GM12891 (cell line): ENCODE results near the gene CDC45. TPM values are rescaled to one million over a fixed set of nuclear protein-coding genes. Genes with fewer than 3 reads are reported as not detected.
"Not testable (repeated sequence)": the region's sequence is repeated elsewhere in the genome, so short reads cannot be mapped to it uniquely, and the experiment has no call there.

Experiments used
- DNase-seq: peaks from one replicate; pipeline ENCODE4 v3.0.0; 2011; ENCODE audit warnings: low spot score; ENCODE audit not compliant: insufficient read length
- FAIRE-seq: peaks from 2 replicates; lab custom pipeline; 2011; peaks lifted over from hg19 to GRCh38; lab: Jason Lieb, UNC
- PAX5 ChIP-seq: IDR thresholded peaks from 2 replicates; pipeline ENCODE4 v1.6.1; 2011; ENCODE audit warnings: low read length, moderate library complexity, mild to moderate bottlenecking; ENCODE audit not compliant: insufficient read depth, severe bottlenecking
- POLR2A ChIP-seq: IDR thresholded peaks from 2 replicates; pipeline ENCODE4 v1.6.1; 2011; ENCODE audit warnings: low read depth, low read length, control low read depth
- POLR2AphosphoS5 ChIP-seq: IDR thresholded peaks from 2 replicates; pipeline ENCODE4 v1.6.1; 2011; ENCODE audit warnings: low read depth, low read length, control low read depth
- POU2F2 ChIP-seq: IDR thresholded peaks from 2 replicates; pipeline ENCODE4 v1.6.1; 2011; ENCODE audit warnings: low read depth, mild to moderate bottlenecking, control low read depth, low read length, moderate library complexity
- SPI1 ChIP-seq: IDR thresholded peaks from 2 replicates; pipeline ENCODE4 v1.6.1; 2011; ENCODE audit warnings: low read depth, low read length, control low read depth
- TAF1 ChIP-seq: IDR thresholded peaks from 2 replicates; pipeline ENCODE4 v1.6.1; 2011; ENCODE audit warnings: low read depth, low read length, control low read depth
- polyA plus RNA-seq: library from polyadenylated mRNA; unstranded; fragments of >200 nt; gene quantifications from one replicate; pipeline ENCODE4 v1.2.1, GENCODE V29; 2012; ENCODE audit warnings: low read depth, missing spikeins, inconsistent platforms; ENCODE audit not compliant: missing spikeins

The CDC45 gene
- 32.7 TPM for polyA plus RNA-seq

DNA sequence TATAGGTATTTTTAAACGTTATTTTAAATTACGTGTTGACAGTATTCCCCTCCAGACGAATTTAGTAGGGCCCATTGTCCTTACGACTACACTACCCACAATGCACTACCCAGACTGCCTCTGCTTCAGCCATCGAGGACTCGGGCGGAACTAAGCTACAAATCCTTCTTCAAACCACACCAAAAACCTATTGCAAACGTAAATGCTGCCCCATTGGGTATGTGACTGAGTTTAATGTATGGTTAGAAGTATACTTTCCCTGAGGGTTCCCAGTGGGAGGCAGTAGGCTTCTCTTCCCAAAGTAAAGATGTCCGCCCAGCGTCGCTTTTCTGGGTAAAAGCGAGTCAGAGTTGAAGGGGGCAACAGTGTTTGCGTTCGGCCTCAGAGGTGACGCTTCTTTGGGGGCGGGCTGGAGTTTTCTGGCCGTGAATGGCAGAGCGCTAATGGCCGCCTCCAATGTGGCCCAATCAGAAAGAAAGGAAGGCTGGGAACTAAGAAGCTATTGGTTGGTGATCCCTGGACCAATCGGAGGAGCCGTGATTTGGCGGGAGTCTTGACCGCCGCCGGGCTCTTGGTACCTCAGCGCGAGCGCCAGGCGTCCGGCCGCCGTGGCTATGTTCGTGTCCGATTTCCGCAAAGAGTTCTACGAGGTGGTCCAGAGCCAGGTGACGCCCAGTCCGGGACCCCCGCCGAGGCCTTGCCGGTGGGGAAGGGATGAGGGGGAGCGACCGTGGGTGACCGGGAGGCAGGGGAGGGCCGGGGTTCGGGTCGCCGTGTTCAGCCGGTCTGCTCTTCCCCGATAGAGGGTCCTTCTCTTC lies at the start of gene CDC45:
Gene CDC45, plus strand, starts transcription at position 566 of the 818 bp plus-strand sequence. Its CDS starts 49 bp downstream, at position 615.
- DNase-seq (peak; percentile 95), FAIRE-seq (peak; percentile 89)
- no peak for TF ChIP-seq POLR2AphosphoS5
- no peak; the same call in 1 of the 2 replicates for TF ChIP-seq TAF1
- no peak for TF ChIP-seq POLR2A
- no peak for TF ChIP-seq SPI1
- TF ChIP-seq PAX5, result no peak
- no peak for TF ChIP-seq POU2F2

- TF ChIP-seq POLR2AphosphoS5 (0 out of 2 replicates have a peak, but pooled peaks have one; percentile 29), PAX5 (no peak), SPI1 (peak; percentile 21; the same call in 1 of the 2 replicates), TAF1 (no peak; the same call in none of the 2 replicates), POU2F2 (no peak), POLR2A (no peak)
- DNase-seq, result no peak
- peak; percentile 66 for FAIRE-seq
Observed at GRCh38 chr22:19429950-19430889, 49.5 kb upstream of the CDC45 start.

- no peak for FAIRE-seq
- no peak for DNase-seq
- no peak for TF ChIP-seq POU2F2
- TF ChIP-seq POLR2AphosphoS5, result no peak
- no peak for TF ChIP-seq SPI1
- no peak for TF ChIP-seq TAF1
- no peak for TF ChIP-seq PAX5
- no peak for TF ChIP-seq POLR2A
Observed at GRCh38 chr22:19430890-19431541, 48.7 kb upstream of the CDC45 start.

DNA sequence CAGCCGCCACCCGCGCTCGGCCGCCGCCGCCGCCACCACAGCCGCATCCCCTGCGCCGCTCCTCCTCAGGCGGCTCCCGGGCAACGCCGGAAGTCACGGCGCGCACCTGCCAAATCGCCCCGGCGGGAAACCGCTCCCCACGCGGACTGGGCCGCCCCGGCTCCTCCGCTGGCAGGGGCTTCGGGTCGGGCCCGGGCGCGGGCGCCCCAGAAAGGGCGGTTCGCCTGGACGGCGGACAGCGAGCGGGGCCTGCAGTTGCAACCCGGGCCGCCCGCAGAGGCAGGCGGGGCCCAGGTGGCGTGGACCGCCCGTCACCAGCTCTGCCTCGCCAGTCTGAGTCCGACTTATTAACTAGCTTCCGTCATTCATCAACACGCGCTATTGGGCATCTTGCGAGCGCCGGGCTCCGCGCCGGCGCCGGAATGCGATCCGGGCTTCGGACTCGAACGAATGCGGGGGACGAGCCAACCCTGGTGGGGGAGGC lies 48.0 kb upstream of the CDC45 start, which contains the start of gene HIRA:
Gene HIRA, minus strand, starts transcription at position 85 of the 484 bp plus-strand sequence. CDS start 257 bp downstream, outside the sequence.
- TF ChIP-seq SPI1 (no peak), TAF1 (peak; percentile 81)
- peak; percentile 79 for FAIRE-seq
- peak; percentile 73 for DNase-seq

DNA sequence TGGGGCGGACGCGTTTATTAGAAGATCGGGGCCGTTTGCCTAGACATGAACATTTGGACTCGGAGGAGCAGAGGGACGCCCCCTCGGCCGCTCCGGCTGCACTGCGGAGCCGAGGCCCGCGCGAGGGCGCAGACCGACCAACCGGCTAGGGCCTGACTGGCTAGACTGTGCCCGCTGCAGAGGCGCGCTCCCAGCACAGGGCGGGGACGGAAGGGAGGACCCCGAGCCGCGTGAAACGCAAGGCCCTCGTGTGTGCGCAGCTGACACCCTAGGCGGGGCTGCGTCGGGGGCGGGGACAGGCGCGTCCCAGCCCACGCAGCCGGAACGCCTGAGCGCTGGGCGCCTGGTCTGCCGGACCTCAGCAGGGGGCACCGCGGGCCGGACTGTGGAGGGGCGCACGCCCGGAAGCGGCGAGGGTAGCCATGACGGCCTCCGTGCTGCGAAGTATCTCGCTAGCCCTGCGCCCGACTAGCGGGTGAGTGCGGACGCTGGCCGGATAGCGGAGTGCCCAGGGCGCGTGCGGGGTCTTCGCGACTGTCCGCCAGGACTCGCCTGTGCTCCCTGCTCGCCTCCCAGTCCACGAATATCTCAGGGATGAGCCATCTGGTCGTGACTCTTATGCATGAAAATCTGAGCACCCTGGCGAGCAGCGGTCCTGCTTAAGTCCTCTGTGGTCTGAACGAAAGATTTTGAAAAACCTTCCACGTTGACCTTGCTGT lies 47.4 kb upstream of the CDC45 start, which contains the start of gene MRPL40:
Gene MRPL40, plus strand, starts transcription at position 413 of the 719 bp plus-strand sequence. Its CDS starts 10 bp downstream, at position 423.
- FAIRE-seq (peak; percentile 99), DNase-seq (peak; percentile 92)
- TF ChIP-seq TAF1 (peak; percentile 76; the same call in 1 of the 2 replicates), POU2F2 (peak; percentile 87; the same call in 1 of the 2 replicates), POLR2A (peak; percentile 96), SPI1 (no peak), POLR2AphosphoS5 (peak; percentile 97), PAX5 (no peak)

- FAIRE-seq, result no peak
Observed at GRCh38 chr22:19434401-19434800, 45.3 kb upstream of the CDC45 start.

DNA sequence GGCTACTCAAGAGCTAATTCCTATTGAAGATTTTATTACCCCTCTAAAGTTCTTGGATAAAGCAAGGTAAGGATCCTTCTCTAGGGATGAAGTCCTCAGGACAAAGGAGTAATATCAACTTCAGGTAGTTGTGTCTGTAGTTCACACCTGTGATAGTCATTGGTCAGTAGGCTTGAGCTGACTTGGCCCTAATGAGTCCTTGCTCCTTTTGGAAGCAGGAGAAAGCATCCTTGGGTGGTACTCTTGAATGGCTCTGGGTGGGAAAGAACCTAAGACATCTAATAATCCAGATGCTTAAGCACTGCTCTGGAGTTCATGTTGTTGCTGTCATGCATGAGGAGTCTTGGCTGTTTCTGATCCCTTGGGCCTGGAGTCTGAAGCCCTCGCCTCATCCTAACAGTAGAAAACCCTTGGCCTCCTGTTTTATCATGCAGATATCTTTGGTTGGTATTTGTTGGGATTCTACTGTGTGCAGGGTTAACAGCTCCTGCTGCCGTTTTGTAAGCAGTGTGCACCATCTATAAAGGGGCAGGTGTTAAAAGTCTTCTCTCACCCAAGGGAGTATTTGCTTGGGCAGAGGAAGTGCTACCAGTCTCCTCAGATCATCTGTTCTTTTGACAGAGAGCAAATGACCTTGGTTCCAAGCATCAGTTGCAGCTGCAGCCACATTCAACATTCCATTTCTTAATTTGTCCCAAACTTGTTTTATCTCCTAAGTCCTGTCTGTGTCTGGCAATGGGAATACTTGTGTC lies 44.7 kb upstream of the CDC45 start:
- DNase-seq (no peak), FAIRE-seq (no peak)
- TF ChIP-seq POLR2A (no peak; the same call in 1 of the 2 replicates), SPI1 (no peak)

More at GRCh38 chr22:19434401-19434800, 45.3 kb upstream of the CDC45 start:
- no peak for DNase-seq
- TF ChIP-seq POLR2A (no peak), POLR2AphosphoS5 (no peak), TAF1 (no peak), PAX5 (no peak), POU2F2 (no peak), SPI1 (no peak)

GRCh38 chr22:19436444-19437161 lies 43.1 kb upstream of the CDC45 start:
- FAIRE-seq, DNase-seq: not testable (repeated sequence)
